ENCODE data around the gene MRPS27.
"Not testable (repeated sequence)": the region's sequence is repeated elsewhere in the genome, so short reads cannot be mapped to it uniquely, and the experiment has no call there.

Gene MRPS27

DNA sequence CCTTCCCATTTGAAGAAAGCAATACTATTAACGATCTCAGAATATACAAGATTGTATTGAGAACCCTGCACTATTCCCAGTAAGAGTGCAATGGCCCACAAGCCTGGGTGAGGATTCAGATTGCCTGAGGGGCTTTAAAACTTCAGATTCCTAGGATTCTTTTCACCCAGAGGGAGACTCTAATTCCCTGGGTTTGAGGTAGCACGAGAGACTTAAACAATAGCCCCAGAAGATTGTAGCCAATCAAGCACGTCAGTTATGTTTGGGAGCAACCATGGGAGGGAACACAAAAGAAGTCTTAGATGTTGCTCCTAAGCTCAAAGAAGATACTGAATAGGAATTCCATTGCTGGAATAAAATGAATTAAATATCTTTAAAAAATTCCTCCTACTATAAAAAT is 17.9 kb downstream of the MRPS27 start:
- TF ChIP-seq, protein P1, sequence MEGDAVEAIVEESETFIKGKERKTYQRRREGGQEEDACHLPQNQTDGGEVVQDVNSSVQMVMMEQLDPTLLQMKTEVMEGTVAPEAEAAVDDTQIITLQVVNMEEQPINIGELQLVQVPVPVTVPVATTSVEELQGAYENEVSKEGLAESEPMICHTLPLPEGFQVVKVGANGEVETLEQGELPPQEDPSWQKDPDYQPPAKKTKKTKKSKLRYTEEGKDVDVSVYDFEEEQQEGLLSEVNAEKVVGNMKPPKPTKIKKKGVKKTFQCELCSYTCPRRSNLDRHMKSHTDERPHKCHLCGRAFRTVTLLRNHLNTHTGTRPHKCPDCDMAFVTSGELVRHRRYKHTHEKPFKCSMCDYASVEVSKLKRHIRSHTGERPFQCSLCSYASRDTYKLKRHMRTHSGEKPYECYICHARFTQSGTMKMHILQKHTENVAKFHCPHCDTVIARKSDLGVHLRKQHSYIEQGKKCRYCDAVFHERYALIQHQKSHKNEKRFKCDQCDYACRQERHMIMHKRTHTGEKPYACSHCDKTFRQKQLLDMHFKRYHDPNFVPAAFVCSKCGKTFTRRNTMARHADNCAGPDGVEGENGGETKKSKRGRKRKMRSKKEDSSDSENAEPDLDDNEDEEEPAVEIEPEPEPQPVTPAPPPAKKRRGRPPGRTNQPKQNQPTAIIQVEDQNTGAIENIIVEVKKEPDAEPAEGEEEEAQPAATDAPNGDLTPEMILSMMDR (IDR thresholded peaks at IDR 0.05), result no peak
- no peak overlapping the region for H3K27ac ChIP-seq
- H3K36me3 ChIP-seq, result no peaks in the 10 kb centered on the region
- no peaks in the 10 kb centered on the region for H3K9me3 ChIP-seq
- peaks cover under 1% of the 10 kb centered on the region in 2 experiments for H3K4me1 ChIP-seq (ENCODE audit: control insufficient read depth in 1 of 2, insufficient read depth in 1 of 2, low read depth in 1 of 2, low read length in 1 of 2)
- H3K4me3 ChIP-seq (ENCODE audit: low read depth in 1 of 2, low read length in 1 of 2), result no peak overlapping the region
- H3K27me3 ChIP-seq, result no peaks in the 10 kb centered on the region

DNA sequence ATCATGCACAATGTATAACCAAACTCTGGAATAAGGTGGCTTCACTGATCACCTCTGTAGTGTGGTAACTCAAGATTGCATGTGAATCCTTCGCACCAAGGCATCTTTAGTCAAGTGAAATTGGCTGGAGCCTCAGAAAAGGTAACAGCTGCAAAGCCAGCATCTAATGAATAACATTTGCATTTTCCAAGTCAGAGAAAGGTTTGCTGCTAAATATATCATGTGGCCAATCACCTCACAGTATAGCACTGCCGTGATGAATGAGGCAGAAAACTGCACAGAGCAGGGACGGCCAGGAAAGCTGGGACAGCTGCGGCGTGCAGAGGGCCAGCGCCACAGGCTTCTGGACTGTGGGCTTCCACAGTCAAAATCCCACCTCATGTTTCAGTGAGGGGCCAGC is 18.5 kb downstream of the MRPS27 start:
- Histone ChIP-seq H3K4me1 (ENCODE audit: control insufficient read depth in 1 of 2, insufficient read depth in 1 of 2, low read depth in 1 of 2, low read length in 1 of 2) (no peaks in the 10 kb centered on the region), H3K36me3 (peaks cover under 1% of the 10 kb centered on the region), H3K9me3 (no peaks in the 10 kb centered on the region), H3K4me3 (ENCODE audit: low read depth in 1 of 2, low read length in 1 of 2) (no peak overlapping the region), H3K27ac (no peak overlapping the region), H3K27me3 (no peaks in the 10 kb centered on the region)
- TF ChIP-seq, protein P1 (IDR thresholded peaks at IDR 0.05), result no peak

DNA sequence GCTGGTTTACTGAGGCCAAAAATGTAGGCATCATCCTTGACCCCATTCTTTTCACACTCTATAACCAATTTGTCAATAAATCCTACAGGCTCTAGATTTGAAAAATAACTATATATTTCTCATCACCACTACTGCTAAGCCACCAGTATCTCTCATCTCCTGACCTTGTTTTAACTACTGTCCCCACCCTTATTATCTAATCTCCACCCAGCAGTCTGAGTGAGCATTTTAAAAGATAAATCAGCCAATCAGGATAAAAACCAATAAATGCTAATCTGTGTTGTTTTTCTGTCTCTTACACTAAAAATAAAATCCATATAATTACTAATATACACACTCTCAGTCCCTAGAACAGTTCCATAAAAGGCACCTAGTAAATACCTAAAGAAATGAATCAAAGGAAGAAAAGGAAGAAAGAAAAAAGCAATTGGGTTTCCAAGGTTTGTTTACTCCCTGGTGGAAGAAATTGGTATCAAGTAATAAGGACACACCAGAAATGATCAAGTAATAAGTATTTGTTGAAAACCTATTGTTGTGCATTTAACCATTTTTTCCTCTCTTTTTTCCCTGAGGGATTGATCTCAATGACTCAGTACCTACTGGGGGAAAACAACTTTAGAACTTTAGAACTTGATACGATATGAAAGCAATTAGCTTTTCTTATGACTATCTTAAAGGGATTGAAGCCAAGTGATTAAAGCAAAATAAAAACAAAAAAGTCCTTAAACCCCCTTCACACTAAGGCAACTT is 19.3 kb downstream of the MRPS27 start:
- no peaks in the 10 kb centered on the region for H3K9me3 ChIP-seq
- H3K4me3 ChIP-seq (ENCODE audit: low read depth in 1 of 2, low read length in 1 of 2), result no peak overlapping the region
- TF ChIP-seq, protein P1 (IDR thresholded peaks at IDR 0.05), result no peak
- peaks cover 3% of the 10 kb centered on the region for H3K36me3 ChIP-seq
- no peaks in the 10 kb centered on the region for H3K4me1 ChIP-seq (ENCODE audit: control insufficient read depth in 1 of 2, insufficient read depth in 1 of 2, low read depth in 1 of 2, low read length in 1 of 2)
- H3K27ac ChIP-seq, result no peak overlapping the region
- no peaks in the 10 kb centered on the region for H3K27me3 ChIP-seq

DNA sequence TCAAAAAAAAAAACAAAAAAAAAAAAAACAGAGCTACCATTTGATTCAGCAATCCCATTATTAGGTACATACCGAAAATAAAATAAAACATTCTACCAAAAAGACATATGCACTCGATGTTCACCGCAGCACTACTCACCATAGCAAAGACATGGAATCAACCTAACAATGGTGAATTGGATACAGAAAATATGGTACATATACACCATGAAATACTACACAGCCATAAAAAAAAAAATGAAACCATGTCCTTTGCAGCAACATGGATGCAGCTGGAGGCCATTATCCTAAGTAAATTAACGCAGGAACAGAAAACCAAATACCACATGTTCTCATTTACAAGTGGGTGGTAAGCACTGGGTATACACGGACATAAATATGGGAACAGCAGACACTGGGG is 21.3 kb downstream of the MRPS27 start:
- TF ChIP-seq, protein P1 (IDR thresholded peaks at IDR 0.05), result no peak

DNA sequence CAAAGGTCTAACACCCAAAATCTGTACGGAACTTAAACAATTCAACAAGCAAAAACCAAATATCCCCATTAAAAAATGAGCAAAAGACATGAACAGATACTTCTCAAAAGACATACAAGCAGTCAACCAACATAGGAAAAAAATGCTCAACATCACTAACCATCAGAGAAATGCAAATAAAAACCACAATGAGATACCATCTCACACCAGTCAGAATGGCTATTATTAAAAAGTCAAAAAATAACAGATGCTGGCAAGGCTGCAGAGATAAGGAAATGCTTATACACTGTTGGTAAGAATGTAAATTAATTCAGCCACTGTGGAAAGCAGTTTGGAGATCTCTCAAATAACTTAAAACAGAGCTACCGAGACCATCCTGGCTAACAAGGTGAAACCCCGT is 21.9 kb downstream of the MRPS27 start:
- not testable (repeated sequence) for H3K9me3 ChIP-seq; H3K4me1 ChIP-seq (ENCODE audit: control insufficient read depth in 1 of 2, insufficient read depth in 1 of 2, low read depth in 1 of 2, low read length in 1 of 2); H3K27ac ChIP-seq; H3K27me3 ChIP-seq; H3K4me3 ChIP-seq (ENCODE audit: low read depth in 1 of 2, low read length in 1 of 2); H3K36me3 ChIP-seq

More for the DNA sequence above, 21.3 kb downstream of the MRPS27 start:
- Histone ChIP-seq H3K27me3 (no peaks in the 10 kb centered on the region), H3K4me1 (ENCODE audit: control insufficient read depth in 1 of 2, insufficient read depth in 1 of 2, low read depth in 1 of 2, low read length in 1 of 2) (no peaks in the 10 kb centered on the region), H3K9me3 (no peaks in the 10 kb centered on the region), H3K27ac (no peak overlapping the region), H3K36me3 (peaks cover 3% of the 10 kb centered on the region), H3K4me3 (ENCODE audit: low read depth in 1 of 2, low read length in 1 of 2) (no peak overlapping the region)

DNA sequence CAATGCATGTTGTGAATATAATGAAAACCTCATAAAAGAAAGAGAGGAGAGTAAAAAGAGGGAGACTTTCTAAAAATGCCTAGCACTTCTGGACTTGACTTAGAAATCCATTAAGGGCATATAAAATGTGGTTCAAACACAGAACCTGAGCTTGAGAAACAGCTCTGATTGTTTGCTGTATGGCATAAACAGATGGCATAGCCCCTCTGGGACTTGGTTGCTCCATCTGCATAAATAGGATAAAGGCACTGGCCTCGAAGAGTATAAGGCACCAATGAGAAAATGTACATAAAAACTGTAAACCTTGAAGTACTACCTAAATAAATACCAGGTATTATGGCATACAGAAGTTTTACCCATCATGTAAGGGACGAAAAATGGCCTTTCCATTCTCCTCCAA is 23.8 kb downstream of the MRPS27 start:
- H3K27me3 ChIP-seq, result no peaks in the 10 kb centered on the region
- peaks cover 3% of the 10 kb centered on the region for H3K36me3 ChIP-seq
- TF ChIP-seq, protein P1 (IDR thresholded peaks at IDR 0.05), result no peak
- no peaks in the 10 kb centered on the region for H3K4me1 ChIP-seq (ENCODE audit: control insufficient read depth in 1 of 2, insufficient read depth in 1 of 2, low read depth in 1 of 2, low read length in 1 of 2)
- no peaks in the 10 kb centered on the region for H3K9me3 ChIP-seq
- H3K27ac ChIP-seq, result no peak overlapping the region
- H3K4me3 ChIP-seq (ENCODE audit: low read depth in 1 of 2, low read length in 1 of 2), result no peak overlapping the region
